Measurements from ENCODE around the gene TNRC6A. TPM values are rescaled to one million over a fixed set of nuclear protein-coding genes. Genes with fewer than 3 reads are reported as not detected.
"Not testable (repeated sequence)": the region's sequence is repeated elsewhere in the genome, so short reads cannot be mapped to it uniquely, and the experiment has no call there.

Gene TNRC6A
- total RNA-seq, 1 donor from 2014 or later = 53.0 TPM

- H3K4me3 ChIP-seq = no peak overlapping the region
- TF ChIP-seq, protein P1, sequence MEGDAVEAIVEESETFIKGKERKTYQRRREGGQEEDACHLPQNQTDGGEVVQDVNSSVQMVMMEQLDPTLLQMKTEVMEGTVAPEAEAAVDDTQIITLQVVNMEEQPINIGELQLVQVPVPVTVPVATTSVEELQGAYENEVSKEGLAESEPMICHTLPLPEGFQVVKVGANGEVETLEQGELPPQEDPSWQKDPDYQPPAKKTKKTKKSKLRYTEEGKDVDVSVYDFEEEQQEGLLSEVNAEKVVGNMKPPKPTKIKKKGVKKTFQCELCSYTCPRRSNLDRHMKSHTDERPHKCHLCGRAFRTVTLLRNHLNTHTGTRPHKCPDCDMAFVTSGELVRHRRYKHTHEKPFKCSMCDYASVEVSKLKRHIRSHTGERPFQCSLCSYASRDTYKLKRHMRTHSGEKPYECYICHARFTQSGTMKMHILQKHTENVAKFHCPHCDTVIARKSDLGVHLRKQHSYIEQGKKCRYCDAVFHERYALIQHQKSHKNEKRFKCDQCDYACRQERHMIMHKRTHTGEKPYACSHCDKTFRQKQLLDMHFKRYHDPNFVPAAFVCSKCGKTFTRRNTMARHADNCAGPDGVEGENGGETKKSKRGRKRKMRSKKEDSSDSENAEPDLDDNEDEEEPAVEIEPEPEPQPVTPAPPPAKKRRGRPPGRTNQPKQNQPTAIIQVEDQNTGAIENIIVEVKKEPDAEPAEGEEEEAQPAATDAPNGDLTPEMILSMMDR (IDR thresholded peaks at IDR 0.05) = no peak
- TF ChIP-seq POLR2AphosphoS5 (IDR thresholded peaks at IDR 0.05; ENCODE audit: insufficient read depth in 1 of 2, low read depth in 1 of 2) (no peak), POLR2A (IDR thresholded peaks at IDR 0.05) (no peak)
- no peak overlapping the region for H3K27ac ChIP-seq
- no peaks in the 10 kb centered on the region for H3K9me3 ChIP-seq
- no peaks in the 10 kb centered on the region for H3K36me3 ChIP-seq
- H3K27me3 ChIP-seq = no peaks in the 10 kb centered on the region
- peaks cover 98% of the 10 kb centered on the region for H3K4me1 ChIP-seq
- no peak for DNase-seq (ENCODE audit: extremely low spot score in 2 of 2)
- intact Hi-C loops (cut with DNase I) = no loop called here
Measured at GRCh38 chr16:24745791-24746190, 16.3 kb downstream of the TNRC6A start.

DNA sequence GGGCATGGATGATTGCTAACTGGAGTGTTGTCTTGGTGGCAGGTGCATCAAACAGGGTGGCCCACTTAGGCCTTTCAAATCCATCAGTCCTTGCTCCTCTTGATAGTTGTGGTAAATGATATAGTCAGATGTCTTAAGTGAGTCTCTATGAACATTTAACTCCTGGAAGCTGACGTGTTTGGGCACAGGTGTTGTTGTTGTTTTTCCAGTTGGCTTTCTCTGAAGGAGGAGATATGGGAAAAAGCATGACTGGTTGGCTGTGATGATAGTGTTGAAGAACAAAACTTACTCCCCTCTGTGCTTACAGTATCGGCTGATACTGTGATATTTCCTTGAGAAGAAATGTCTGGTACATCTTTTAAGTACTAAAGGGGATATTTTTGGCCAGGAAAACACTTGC lies 18.0 kb downstream of the TNRC6A start:
- TF ChIP-seq, protein P1 (IDR thresholded peaks at IDR 0.05) = no peak
- TF ChIP-seq POLR2AphosphoS5 (IDR thresholded peaks at IDR 0.05; ENCODE audit: insufficient read depth in 1 of 2, low read depth in 1 of 2) = no peak
- TF ChIP-seq POLR2A (IDR thresholded peaks at IDR 0.05) = no peak
- intact Hi-C loops (cut with DNase I) = no loop called here
- Histone ChIP-seq H3K36me3 (no peaks in the 10 kb centered on the region), H3K27ac (peak overlapping the region; percentile 48), H3K4me1 (peaks cover 97% of the 10 kb centered on the region), H3K27me3 (no peaks in the 10 kb centered on the region), H3K4me3 (no peak overlapping the region), H3K9me3 (no peaks in the 10 kb centered on the region)
- no peak for DNase-seq (ENCODE audit: extremely low spot score in 2 of 2)

- H3K27ac ChIP-seq = peak overlapping the region; percentile 48
- peaks cover 97% of the 10 kb centered on the region for H3K4me1 ChIP-seq
- no peak for DNase-seq (ENCODE audit: extremely low spot score in 2 of 2)
- no peak overlapping the region for H3K4me3 ChIP-seq
- H3K36me3 ChIP-seq = no peaks in the 10 kb centered on the region
- H3K27me3 ChIP-seq = no peaks in the 10 kb centered on the region
- no peaks in the 10 kb centered on the region for H3K9me3 ChIP-seq
- intact Hi-C loops (cut with DNase I) = no loop called here
- TF ChIP-seq, protein P1 (IDR thresholded peaks at IDR 0.05) = no peak
- TF ChIP-seq POLR2AphosphoS5 (IDR thresholded peaks at IDR 0.05; ENCODE audit: insufficient read depth in 1 of 2, low read depth in 1 of 2) = peak in 1 of 2 donors; percentile 91
Measured at GRCh38 chr16:24748242-24748641, 18.8 kb downstream of the TNRC6A start.

DNA sequence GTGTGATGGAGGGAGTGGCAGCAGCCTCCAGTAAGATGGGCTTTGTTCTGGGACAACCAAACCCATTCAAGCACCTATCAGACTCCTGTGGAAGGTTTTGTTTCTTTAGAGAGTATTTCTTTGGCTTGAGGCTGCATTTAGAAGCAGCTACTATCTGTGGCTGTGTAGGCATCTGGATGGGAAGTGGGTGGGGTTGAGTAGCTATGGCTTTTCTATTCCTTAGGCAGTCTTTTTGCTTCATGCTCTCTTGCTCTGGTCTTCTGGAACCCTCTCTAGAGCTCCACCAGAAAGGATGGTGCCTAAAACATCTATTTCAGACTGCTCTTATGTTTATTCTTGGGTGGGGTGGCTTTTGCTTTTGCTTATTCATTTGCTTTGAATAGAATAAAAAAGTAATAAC lies 19.9 kb downstream of the TNRC6A start:
- DNase-seq (ENCODE audit: extremely low spot score in 2 of 2) = no peak
- Histone ChIP-seq H3K4me1 (peaks cover 98% of the 10 kb centered on the region), H3K27ac (no peak overlapping the region), H3K4me3 (no peak overlapping the region), H3K9me3 (no peaks in the 10 kb centered on the region), H3K36me3 (no peaks in the 10 kb centered on the region), H3K27me3 (no peaks in the 10 kb centered on the region)
- TF ChIP-seq, protein P1 (IDR thresholded peaks at IDR 0.05) = no peak
- no peak for TF ChIP-seq POLR2A (IDR thresholded peaks at IDR 0.05)
- no peak for TF ChIP-seq POLR2AphosphoS5 (IDR thresholded peaks at IDR 0.05; ENCODE audit: insufficient read depth in 1 of 2, low read depth in 1 of 2)
- intact Hi-C loops (cut with DNase I) = no loop called here

DNA sequence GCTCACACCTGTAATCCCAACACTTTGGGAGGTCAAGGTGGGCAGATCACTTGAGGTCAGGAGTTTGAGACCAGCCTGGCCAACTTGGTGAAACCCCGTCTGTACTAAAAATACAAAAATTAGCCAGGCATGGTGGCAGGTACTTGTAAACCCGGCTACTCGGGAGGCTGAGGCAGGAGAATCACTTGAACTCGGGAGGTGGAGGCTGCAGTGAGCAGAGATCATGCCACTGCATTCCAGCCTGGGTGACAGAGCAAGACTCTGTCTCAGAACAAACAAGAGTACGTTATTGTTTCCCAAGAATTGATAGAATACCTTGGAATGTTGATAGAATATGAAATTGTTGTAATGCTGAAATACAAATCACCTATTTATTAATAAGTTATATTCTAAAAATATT lies 20.4 kb downstream of the TNRC6A start:
- DNase-seq (ENCODE audit: extremely low spot score in 2 of 2); intact Hi-C loops (cut with DNase I); H3K36me3 ChIP-seq; H3K27ac ChIP-seq; H3K9me3 ChIP-seq; H3K27me3 ChIP-seq; H3K4me3 ChIP-seq: not testable (repeated sequence)
- H3K4me1 ChIP-seq = peaks cover 99% of the 10 kb centered on the region

- H3K36me3 ChIP-seq = no peaks in the 10 kb centered on the region
- H3K9me3 ChIP-seq = no peaks in the 10 kb centered on the region
- intact Hi-C loops (cut with DNase I) = no loop called here
- H3K27me3 ChIP-seq = no peaks in the 10 kb centered on the region
- no peak for DNase-seq (ENCODE audit: extremely low spot score in 2 of 2)
- no peak overlapping the region for H3K4me3 ChIP-seq
- TF ChIP-seq POLR2AphosphoS5 (IDR thresholded peaks at IDR 0.05; ENCODE audit: insufficient read depth in 1 of 2, low read depth in 1 of 2) (no peak), POLR2A (IDR thresholded peaks at IDR 0.05) (no peak)
- TF ChIP-seq, protein P1 (IDR thresholded peaks at IDR 0.05) = no peak
- H3K4me1 ChIP-seq = peaks cover 75% of the 10 kb centered on the region
- no peak overlapping the region for H3K27ac ChIP-seq
Measured at GRCh38 chr16:24753000-24753399, 23.5 kb downstream of the TNRC6A start.
